ENCODE results near the gene PGGT1B.

DNA sequence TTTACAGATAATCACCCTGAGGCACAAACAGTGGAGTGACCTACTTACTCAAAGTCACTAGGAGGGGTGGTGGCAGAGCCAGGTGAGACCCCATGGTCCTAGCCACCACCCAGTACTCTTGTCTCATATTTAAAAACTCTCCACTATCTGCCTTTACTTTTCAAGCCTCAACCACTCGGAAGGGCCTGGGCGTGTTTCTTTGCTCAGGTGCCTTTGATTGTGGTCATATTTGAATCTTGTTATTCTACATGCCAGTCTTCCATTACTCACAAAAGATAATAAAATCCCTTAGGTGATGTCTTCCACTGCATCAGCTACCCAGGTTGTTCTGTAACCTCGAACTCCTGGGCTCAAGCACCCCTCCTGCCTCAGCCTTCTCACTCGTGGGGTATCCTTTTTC lies 72.3 kb downstream of the PGGT1B start:
- no peak for TF ChIP-seq POLR2AphosphoS5 (IDR thresholded peaks at IDR 0.05; ENCODE audit: low read depth, low read length)
- TF ChIP-seq, protein P1, sequence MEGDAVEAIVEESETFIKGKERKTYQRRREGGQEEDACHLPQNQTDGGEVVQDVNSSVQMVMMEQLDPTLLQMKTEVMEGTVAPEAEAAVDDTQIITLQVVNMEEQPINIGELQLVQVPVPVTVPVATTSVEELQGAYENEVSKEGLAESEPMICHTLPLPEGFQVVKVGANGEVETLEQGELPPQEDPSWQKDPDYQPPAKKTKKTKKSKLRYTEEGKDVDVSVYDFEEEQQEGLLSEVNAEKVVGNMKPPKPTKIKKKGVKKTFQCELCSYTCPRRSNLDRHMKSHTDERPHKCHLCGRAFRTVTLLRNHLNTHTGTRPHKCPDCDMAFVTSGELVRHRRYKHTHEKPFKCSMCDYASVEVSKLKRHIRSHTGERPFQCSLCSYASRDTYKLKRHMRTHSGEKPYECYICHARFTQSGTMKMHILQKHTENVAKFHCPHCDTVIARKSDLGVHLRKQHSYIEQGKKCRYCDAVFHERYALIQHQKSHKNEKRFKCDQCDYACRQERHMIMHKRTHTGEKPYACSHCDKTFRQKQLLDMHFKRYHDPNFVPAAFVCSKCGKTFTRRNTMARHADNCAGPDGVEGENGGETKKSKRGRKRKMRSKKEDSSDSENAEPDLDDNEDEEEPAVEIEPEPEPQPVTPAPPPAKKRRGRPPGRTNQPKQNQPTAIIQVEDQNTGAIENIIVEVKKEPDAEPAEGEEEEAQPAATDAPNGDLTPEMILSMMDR (IDR thresholded peaks at IDR 0.05), result no peak

Data from Panc1 (cell line).